ENCODE results near the gene STRN.

DNA sequence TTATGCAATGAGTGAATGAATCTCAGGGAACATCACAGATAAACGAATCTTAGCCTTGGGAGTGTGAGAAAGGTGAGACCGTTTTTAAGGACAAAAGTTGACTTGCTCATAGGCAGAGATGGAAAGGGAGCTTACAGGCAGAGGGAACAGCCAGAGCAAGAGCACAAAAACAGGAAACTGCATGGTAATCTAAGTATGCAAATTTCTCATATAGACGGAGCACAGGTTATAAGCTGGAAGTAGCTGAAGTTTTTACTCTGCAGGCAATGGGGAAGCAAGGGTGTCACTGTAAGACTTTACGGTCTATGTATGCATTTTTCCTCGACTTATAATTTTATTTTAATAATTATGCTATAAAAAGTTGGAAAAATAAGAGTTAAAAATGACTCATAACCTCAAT, 44.8 kb upstream of the STRN start:
- TF ChIP-seq POLR2A (IDR thresholded peaks at IDR 0.05): no peak
- TF ChIP-seq, protein P1, sequence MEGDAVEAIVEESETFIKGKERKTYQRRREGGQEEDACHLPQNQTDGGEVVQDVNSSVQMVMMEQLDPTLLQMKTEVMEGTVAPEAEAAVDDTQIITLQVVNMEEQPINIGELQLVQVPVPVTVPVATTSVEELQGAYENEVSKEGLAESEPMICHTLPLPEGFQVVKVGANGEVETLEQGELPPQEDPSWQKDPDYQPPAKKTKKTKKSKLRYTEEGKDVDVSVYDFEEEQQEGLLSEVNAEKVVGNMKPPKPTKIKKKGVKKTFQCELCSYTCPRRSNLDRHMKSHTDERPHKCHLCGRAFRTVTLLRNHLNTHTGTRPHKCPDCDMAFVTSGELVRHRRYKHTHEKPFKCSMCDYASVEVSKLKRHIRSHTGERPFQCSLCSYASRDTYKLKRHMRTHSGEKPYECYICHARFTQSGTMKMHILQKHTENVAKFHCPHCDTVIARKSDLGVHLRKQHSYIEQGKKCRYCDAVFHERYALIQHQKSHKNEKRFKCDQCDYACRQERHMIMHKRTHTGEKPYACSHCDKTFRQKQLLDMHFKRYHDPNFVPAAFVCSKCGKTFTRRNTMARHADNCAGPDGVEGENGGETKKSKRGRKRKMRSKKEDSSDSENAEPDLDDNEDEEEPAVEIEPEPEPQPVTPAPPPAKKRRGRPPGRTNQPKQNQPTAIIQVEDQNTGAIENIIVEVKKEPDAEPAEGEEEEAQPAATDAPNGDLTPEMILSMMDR (IDR thresholded peaks at IDR 0.05): no peak
